Measurements from ENCODE around the gene TRNT1.
A peak's percentile ranks its signal among the peaks of the same experiment; 100 is the strongest.

TRNT1 gene

GRCh38 chr3:3172627-3173026, 45.9 kb downstream of the TRNT1 start:
- FAIRE-seq (peak; percentile 39), DNase-seq (ENCODE audit: insufficient read length, low spot score) (no peak)

- DNase-seq (ENCODE audit: insufficient read length, low spot score) (no peak), FAIRE-seq (no peak)
Observed at GRCh38 chr3:3177861-3178497, 51.2 kb downstream of the TRNT1 start.

GRCh38 chr3:3178498-3179328, 52.0 kb downstream of the TRNT1 start:
- FAIRE-seq (peak; percentile 48), DNase-seq (ENCODE audit: insufficient read length, low spot score) (no peak)

- DNase-seq (ENCODE audit: insufficient read length, low spot score) (peak; percentile 85), FAIRE-seq (peak; percentile 91)
Observed at GRCh38 chr3:3179407-3180094, 52.8 kb downstream of the TRNT1 start, which contains the start of gene CRBN. CRBN (minus strand) TSS chr3:3179691; CDS start chr3:3179687, 4 bp downstream.

GRCh38 chr3:3180456-3180855, 53.7 kb downstream of the TRNT1 start:
- DNase-seq (ENCODE audit: insufficient read length, low spot score) (no peak), FAIRE-seq (no peak)

- FAIRE-seq (no peak), DNase-seq (ENCODE audit: insufficient read length, low spot score) (no peak)
Observed at GRCh38 chr3:3184876-3185275, 58.1 kb downstream of the TRNT1 start.

GRCh38 chr3:3189102-3189727, 62.5 kb downstream of the TRNT1 start:
- FAIRE-seq (no peak), DNase-seq (ENCODE audit: insufficient read length, low spot score) (no peak)

GRCh38 chr3:3189961-3190360, 63.2 kb downstream of the TRNT1 start:
- FAIRE-seq, result no peak
- DNase-seq (ENCODE audit: insufficient read length, low spot score), result no peak

- FAIRE-seq (no peak), DNase-seq (ENCODE audit: insufficient read length, low spot score) (no peak)
Observed at GRCh38 chr3:3191675-3192285, 65.0 kb downstream of the TRNT1 start.

- DNase-seq (ENCODE audit: insufficient read length, low spot score) (no peak), FAIRE-seq (no peak)
Observed at GRCh38 chr3:3192286-3192675, 65.5 kb downstream of the TRNT1 start.

- FAIRE-seq (no peak), DNase-seq (ENCODE audit: insufficient read length, low spot score) (no peak)
Observed at GRCh38 chr3:3194861-3195260, 68.1 kb downstream of the TRNT1 start.

- FAIRE-seq, result no peak
Observed at GRCh38 chr3:3196148-3196861, 69.6 kb downstream of the TRNT1 start.

More at GRCh38 chr3:3196148-3196861, 69.6 kb downstream of the TRNT1 start:
- DNase-seq (ENCODE audit: insufficient read length, low spot score), result no peak
